Stimulated activated CD8-positive, alpha-beta memory T cell treated with anti-CD3 and anti-CD28 coated beads, Interleukin-7, amount 100 ng/mL, for 4 hours (primary cell): ENCODE results near the gene PITPNM3.

ENCODE experiments used
- DNase-seq, 2 donors: peaks; one replicate each; pipeline ENCODE4 v3.0.0-alpha.2; 2020; ENCODE audit warnings: low read depth in 2 of 2

Gene PITPNM3

DNA sequence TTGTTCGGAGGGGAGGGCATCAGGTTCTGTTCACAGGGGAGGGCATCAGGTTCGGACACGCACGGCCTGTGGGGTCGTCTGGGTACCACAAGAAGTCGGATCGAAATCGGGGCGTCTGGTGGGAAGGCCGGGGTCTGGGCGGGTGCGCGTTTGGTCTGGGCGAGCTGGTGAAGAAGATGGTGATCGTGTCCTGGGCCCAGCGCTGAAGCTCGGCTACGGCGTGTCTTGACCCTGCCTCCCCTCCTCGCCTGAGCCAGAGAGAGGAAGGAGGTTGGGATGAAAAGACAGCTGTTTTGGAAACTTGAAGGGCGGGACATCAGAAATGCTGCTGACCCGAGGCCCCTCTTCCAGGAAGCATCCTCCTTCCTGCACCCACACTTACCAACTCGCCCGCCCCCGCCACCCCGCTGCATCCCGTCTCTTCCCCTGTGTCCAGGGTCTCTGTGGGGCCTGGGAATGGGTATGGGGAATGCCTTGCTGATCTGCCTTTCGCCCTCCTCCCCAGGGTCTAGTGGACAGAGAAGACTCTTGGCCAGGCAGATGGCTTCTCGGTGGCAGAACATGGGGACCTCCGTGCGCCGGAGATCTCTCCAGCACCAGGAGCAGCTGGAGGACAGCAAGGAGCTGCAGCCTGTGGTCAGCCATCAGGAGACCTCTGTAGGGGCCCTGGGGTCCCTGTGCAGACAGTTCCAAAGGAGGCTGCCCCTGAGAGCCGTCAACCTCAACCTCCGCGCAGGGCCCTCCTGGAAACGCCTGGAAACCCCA, 111.6 kb downstream of the PITPNM3 start:
- no peak for DNase-seq

DNA sequence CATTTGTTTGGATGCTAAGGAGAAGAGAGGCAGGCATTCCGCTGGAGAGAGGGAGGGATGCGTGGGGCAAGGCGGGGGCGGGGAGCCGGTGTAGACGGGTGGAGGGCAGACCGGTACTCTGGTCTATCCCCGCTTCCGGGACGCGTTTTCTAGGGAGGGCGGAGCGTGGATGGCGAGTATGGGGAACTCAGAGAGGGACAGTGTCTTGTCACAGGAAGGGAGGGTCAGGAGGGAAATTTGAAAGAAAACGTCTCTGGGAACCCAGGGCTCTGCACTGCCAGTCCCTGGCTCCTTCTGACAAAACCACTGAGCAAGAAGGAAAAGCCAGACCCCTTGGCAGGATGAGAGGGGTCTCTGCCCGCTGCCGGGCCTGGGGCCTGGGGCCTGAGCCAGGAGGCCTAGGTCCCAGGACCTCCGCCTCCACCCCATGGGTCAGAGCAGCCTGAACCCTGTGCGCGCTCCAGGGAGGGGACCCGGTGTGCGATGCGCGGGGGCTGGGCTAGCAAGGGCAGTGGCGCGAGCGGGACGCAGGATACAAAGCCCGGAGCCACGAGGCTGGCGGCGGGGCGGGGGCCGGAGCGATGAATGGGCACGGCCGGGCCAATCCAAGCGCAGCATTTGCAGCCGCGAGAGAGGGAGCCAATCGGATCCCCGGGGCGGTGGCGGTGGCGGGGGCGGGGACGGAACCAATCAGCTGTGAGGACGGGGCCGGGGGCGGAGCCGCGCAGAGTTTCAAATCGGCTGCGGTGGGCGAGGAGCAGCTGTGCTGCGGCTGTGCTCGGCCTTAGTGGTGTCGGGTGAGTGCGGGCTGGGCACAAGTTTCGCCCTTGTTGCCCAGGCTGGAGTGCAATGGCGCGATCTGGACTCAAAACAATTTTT, 112.4 kb downstream of the PITPNM3 start, which contains the start of gene PIMREG:
PIMREG (plus strand) TSS at position 764 of the 879 bp plus-strand sequence. CDS start 656 bp downstream, outside the sequence.
- DNase-seq = peak; percentile 89 to 94

DNA sequence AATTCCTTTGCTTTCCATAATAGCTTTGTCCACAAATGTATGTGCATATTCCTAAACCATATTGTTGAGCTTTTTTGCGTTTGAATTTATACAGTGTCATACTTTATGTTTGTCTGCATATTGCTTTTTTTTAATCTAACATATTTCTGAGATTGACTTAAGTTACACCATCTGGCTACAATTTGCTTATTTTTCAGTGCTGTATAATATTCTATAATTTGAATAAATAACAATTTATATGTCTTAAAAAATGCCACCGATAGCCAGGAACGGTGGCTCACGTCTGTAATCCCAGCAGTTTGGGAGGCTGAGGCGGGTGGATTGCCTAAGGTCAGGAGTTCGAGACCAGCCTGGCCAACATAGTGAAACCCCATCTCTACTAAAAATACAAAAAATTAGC, 113.6 kb downstream of the PITPNM3 start:
- DNase-seq = no peak

DNA sequence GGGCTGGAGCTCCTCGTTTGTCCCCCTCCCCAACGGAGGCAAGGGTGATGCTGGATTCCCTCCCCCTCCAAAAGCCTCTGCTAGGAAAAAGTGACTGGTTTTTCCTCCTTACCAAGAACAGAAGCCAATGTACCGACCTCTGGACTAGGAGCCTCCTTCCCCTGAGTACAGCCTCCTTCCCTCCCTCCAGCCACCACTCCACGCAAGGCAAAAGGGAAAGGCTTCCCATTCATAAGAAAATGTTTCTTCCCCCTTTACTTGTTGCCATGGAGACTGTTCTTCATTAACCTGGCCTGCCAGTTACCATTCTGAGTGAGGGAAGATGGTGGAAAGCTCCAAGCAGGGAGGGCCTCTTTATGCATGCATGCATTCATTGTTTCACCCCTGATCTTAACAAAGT, 116.4 kb downstream of the PITPNM3 start:
- DNase-seq = no peak

DNA sequence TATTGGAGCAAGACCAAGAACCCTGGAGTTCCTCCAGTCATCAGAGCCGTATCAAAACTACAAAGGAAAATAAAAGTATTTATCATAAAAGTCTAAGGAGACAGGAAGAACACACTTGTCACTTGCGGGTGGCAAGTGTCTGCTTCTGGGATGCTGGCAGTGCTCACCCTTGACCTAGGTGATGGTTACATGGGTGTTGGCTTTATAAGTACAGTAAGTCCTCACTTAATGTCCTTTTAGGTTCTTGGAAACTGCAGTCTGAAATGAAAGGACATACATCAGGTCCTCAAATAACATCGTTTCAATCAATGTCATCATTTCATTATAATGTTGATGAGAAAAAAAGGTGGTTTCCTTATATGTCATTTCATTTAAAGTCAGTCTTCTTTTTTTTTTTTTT, 118.4 kb downstream of the PITPNM3 start:
- DNase-seq = no peak

DNA sequence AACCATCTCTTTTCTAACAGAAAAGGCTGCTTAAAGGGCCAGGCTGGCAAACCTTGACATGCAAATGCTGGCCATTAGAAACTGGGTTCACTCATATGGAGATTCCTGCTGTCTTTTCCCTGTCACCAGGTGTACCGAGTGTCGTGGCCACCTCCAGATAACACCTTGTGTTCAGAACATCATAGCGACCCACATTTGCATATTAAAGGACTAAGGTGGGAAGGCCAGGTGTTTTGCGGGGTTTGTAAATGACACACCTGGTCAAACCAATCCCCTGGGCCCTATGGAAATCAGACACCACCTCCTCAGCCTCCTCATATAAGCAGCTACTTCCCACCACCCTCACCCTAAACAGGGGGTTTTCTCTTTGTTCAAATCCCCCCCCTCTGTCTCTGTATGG, 118.9 kb downstream of the PITPNM3 start:
- DNase-seq = no peak

DNA sequence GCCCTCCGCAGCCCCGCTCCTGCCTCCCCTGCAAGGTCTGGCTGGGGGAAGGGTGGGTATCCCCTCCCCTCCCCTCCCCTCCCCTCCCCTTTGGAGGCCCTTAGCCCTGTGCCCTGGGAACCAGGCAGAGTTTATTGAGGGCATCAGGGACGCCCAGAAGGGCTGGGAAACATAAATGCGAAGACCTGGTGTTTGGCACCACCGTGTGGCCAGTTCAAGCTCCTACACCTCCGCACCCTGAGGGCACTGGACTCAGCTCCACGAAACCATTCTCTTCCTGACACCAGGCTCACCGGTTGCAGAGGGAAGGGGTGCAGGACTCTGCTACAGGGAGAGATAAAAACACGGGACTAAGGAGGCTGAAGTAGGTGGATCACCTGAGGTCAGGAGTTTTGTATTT, 120.4 kb downstream of the PITPNM3 start:
- DNase-seq = peak in 1 of 2 donors; percentile 24

DNA sequence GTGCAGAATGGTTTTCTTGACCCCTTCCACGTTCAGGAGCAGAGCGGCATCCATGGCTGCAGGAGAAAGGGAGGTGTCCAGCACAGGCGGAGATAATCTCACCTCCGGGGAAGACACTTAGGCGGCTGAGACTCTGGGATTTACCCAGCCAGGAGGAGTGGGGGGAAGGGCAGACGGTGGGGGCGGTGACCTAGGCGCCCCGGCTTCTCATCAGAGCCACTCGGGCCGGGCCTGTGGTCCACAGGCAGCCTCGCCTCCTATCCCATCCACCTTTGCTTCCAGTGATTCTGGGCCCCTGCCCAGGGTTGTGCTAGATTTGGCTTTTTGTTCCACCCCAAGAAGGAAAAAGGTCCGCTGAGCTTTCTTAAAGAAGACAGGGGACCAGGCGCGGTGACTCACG, 121.3 kb downstream of the PITPNM3 start, which contains the start of gene AIPL1:
AIPL1 (minus strand) TSS at position 71 of the 400 bp plus-strand sequence; CDS start at position 54, 17 bp downstream.
- no peak for DNase-seq

DNA sequence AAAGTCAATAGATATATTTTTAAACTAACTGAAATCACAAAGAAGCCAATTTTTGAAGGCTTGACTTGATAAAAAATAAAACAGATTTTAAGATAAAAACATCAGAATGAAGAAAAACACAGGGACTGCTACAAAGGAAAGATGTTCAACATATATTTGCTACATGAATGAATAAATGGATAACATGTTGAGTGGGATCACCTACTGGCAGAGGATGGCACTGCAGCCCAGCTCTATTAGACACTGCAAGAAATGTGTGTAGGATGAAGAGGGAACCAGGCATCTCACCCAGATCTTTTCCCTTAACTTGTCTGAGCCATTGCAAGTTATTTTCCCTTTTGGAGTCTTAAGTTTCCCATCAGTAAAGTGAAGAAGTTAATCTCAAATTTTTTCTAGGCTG, 125.6 kb downstream of the PITPNM3 start:
- DNase-seq = no peak

DNA sequence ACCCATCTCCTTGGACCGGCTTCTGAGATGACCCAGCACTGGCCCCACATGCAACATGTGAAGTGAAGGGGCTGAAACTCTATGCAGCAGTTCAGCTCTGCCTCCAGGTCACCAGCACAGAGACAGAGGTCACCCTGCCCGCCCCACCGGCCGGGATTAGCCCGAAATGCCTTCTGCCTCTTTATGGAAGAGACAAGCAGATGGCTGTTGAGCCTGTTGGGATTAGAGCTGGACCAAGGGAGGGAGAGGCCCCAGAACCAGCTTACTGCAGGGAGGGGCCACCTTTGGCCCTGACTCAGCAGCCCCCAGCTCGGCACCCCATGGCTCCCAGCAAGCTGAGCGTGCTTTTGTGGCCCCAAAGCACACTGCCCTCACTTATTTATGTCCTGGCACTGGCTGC, 127.1 kb downstream of the PITPNM3 start:
- DNase-seq = no peak

DNA sequence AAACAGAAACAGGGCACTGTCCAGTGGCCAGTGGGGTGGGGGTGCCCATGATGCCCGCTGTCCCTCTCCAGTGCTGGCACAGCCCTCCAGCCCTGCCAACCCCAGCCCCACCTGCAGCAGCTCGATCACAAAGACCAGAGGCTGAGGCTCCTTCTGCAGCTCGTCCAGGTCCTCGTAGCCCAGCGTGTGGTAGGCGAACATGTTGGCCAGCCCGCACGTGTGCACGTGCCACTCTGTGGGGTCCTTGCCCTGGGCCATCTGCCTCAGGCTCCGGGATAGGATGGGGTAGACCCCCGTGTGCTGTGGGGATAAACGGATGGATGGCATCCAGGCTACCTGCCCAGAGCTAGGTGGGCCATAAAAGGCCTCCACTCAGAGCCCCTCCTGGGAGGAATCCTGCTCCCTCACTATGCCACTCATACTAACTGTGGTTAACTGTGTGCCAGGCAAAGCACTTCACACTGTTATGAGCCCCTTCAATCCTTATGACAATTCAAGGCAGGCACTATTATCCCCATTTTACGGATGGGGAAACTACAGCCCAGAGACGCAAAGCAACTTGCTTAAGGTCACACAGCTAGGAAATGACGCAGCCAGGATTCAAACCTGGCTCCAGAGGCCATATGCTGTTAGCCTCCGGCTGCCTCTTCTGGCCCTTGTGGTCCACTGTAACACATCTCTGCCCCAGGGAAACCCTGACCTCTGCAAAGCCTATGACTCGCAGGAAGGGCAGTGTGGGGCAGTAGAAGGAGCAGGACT, 128.0 kb downstream of the PITPNM3 start:
- no peak for DNase-seq

DNA sequence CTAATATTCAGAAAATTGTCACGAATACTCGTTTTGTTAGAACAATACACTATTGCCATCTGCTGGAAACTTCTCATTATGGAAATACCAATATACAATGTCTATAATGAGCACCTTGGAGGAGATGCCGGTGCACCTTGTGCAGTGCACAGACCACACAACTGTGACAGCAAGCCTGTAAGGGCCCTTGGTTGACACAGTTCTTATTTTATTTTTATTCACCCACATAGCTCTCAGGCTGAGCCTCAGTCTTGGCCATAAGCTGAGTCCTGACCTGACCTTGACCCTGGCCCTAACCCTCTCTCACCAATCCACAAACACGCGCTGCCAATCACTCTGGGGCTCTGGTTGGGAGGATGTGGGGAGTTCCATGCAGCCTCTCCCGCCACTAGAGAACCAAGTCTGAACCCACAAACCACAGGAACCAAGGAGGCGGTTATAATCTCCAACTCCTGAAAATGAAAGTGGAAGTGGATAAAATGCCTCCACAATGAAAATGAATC, 129.0 kb downstream of the PITPNM3 start:
- peak in 1 of 2 donors; percentile 35 for DNase-seq

DNA sequence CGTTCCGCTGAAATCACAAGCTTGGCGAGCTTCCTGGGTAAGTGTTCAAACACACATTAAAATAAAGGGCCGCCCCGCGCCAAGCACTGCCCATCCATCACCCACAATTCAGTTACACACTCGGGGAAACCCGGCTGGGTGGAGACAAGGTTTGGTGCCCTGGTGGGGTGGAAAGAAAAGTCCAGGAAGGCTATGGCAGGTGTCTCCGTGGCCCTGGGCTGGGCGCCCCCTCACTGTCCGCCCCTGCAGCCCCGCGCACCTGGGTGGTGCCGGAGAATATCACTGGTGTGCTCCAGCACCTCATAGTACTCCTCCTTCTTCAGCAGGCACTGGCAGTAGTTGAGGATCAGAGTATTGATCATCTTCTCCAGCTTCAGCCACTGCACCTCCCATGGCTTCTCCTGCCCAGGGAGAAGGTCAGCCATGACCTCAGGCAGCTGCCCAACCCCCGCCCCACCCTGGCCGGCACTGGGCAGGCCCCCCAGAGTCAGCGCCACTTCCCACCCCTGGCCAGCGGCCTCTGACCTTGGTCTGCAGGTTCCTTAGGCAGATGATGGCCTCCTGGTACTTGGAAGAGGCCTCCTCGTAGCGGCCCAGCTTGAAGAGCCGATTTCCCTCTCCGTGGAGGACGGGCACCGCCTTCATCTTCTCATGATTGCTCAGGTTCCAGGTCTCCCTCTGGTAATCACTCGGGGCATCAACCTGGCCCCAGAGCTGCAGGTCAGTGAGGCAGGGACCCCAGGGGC, 129.8 kb downstream of the PITPNM3 start:
- DNase-seq = no peak

DNA sequence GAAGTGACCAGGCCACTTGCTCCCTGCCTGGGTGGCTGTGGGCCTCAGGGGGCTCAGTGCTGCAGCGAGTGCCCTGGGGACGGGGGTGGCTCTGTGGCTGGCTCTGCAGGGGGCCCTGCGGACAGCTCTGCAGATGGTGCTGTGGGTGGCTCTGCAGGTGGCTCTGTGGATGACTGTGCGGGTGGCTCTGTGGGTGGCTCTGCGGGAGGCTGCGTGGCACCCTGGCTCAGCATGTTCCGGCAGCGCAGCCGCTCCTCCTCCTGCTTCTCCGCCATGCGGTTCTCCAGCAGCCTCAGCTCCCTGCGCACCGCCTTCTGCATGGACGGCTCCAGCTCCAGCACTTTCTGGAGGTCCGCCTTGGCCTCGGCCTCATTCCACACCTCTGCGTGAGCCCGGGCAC, 130.9 kb downstream of the PITPNM3 start:
- DNase-seq = no peak

DNA sequence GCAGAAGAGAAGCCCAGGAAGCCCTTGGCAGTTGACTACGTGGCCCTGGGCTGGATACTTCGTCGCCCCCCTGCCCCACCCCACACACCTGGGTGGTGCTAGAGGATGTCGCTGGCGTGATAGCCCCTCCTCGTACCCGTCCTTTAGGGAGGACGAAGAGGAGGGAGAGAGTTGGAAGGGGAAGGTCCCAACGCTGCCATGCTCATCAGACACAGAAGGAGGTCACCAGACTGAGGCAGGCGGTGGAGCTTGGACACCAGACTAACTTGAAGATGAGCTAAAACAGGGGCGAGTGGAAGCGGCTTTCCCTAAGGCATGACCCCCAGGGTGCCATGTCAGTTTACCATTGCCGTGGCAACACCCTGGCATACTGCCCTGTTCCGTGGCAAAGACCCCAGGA, 132.4 kb downstream of the PITPNM3 start:
- no peak for DNase-seq

DNA sequence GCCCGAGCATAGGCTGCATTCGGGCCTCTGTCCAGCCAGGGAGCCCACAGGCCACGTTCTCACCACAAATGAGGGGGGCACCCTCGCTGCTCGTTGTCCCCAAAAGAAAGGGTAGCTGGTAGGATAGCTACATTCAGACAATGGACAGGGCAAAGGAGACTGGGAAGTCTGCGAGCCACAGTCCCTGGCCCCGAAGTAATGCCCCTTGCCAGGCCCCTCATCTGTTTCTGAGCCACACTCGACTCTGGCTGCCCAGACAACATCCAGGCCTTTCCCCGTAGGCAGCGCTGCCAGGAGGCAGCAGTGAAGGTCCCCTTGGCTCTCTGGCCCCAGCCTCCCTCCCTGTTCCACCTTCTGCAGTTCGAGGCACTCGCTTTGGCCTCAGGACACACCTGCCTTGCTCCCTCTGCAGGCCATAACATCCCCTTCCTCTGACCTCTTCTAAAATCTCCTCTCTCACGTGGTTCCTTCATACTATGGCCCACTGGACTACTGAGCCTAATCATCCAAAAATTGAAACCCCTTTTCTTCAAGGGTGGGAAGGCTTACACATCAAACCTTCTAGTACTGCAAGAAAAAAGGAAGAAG, 133.6 kb downstream of the PITPNM3 start:
- no peak for DNase-seq

DNA sequence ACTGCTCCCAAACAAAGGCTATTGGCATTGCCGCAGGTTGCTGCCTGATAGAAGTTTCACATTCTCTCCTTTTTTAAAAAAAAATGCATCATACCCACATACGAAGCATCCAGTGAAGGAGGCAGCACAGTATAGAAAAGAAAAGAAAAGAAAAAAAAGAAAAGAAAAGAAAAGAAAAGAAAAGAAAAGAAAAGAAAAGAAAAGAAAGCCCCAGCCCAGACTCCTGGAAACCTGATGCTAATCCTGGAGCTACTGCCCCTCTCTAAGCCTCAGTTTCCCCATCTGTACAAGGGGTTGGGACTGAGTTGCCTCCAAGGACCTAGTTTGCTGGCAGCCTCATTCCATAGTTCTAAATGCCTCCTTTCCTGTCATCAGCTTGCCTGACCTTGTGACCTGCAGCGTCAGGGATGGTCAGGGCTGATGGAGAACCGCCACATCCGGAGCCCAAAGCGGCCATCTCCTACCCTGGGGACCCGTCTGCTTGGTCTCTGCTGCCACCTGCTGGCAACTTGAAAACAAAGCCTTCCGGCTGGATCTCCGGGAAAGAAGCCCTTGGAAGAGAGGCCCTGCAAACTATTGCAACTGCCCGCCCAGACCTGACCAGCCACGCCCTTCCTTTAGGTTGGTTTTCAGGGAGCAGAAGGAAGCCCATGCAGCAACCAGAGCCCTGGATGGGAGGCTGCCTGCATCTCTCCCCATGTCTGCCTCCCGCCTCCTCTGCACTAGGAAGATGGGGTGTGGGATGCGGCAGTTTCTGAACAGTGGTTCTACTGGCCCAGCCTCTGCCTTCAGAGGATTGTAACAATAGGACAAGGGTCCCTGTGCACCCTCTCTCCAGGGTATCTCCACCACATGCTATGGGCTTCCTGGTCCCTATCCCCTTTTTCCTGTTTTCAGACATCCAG, 134.4 kb downstream of the PITPNM3 start:
- DNase-seq = peak; percentile 41 to 43

DNA sequence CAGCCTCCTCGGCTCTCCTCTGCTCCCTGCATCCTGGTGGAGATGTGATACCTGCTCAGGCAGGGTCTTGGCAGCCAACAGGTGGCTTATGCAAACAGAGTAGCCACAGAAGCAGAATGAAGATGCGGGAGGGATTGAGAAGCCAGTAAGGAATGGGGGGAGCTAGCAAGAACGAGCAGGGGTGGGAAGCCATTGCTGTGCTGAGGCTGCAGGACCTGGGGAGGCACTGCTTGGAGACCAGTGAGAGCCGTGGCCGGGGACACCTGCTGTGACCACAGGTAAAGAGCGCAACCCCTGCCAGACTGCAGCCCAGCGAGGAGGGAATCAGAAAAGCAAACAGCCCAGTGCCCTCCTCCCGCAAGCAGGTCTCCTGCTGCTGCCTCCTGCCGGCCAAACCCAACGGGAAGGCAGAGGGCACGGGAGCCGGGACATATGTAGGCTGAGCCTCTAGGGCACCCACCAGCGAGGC, 136.1 kb downstream of the PITPNM3 start:
- no peak for DNase-seq

DNA sequence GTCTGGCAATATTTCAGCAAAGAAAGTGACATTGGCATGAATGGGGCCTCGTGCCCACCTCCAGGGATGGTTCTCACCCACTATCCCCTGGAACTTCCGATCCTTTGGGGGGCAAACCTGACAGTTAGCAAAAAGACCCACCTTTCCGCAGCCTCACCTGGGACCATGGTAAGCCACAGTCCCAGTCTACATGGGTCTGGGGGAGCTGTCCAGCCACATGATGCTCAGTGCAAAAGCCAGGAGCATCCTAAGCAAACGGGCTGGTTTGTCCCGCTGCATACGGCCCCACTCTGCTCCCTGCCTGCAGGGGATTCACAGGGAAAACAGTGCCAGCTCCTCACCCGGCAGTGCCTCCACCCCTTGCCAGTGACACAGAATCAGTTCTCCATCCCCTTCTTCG, 140.7 kb downstream of the PITPNM3 start:
- no peak for DNase-seq

DNA sequence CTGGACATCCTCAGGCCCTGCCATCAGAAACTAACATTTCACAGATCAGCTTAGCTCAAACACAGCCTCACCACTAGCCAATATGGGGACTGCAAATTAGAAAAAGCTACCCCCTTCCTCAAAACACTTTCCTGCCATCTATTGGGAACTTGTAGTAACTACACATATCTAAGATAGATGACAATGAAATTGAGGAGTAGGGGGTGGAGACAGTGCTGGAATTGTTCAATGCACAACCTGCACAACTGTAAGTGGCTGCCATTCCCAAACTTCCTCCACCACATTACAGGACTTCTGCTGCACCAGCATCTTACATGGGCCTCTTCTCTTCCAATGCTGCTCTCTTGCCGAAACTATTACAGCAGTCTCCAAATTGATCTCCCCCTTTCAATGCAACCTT, 143.3 kb downstream of the PITPNM3 start:
- no peak for DNase-seq
